ENCODE results near the gene SLC11A2. TPM values are rescaled to one million over a fixed set of nuclear protein-coding genes. Genes with fewer than 3 reads are reported as not detected.

Gene SLC11A2
- total and polyA plus RNA-seq, 9 of the 15 experiments (the other 6 are each of a cell fraction or from before 2014, with no cell fraction given) = 21.1 to 54.0 (median 32.9) TPM

- TF ChIP-seq, protein P1, sequence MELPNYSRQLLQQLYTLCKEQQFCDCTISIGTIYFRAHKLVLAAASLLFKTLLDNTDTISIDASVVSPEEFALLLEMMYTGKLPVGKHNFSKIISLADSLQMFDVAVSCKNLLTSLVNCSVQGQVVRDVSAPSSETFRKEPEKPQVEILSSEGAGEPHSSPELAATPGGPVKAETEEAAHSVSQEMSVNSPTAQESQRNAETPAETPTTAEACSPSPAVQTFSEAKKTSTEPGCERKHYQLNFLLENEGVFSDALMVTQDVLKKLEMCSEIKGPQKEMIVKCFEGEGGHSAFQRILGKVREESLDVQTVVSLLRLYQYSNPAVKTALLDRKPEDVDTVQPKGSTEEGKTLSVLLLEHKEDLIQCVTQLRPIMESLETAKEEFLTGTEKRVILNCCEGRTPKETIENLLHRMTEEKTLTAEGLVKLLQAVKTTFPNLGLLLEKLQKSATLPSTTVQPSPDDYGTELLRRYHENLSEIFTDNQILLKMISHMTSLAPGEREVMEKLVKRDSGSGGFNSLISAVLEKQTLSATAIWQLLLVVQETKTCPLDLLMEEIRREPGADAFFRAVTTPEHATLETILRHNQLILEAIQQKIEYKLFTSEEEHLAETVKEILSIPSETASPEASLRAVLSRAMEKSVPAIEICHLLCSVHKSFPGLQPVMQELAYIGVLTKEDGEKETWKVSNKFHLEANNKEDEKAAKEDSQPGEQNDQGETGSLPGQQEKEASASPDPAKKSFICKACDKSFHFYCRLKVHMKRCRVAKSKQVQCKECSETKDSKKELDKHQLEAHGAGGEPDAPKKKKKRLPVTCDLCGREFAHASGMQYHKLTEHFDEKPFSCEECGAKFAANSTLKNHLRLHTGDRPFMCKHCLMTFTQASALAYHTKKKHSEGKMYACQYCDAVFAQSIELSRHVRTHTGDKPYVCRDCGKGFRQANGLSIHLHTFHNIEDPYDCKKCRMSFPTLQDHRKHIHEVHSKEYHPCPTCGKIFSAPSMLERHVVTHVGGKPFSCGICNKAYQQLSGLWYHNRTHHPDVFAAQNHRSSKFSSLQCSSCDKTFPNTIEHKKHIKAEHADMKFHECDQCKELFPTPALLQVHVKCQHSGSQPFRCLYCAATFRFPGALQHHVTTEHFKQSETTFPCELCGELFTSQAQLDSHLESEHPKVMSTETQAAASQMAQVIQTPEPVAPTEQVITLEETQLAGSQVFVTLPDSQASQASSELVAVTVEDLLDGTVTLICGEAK (IDR thresholded peaks at IDR 0.05) = no peak
- TF ChIP-seq, protein P1 (CRISPR knock-in tag; IDR thresholded peaks at IDR 0.05) = no peak
- no peak for TF ChIP-seq SIX5 (IDR thresholded peaks at IDR 0.05; ENCODE audit: borderline replicate concordance in 1 of 2, insufficient read depth in 1 of 2, low read depth in 1 of 2, low read length in 2 of 2)
- peak; percentile 77 for TF ChIP-seq ZBTB33 (CRISPR knock-in tag; IDR thresholded peaks at IDR 0.05)
- TF ChIP-seq, protein P2, sequence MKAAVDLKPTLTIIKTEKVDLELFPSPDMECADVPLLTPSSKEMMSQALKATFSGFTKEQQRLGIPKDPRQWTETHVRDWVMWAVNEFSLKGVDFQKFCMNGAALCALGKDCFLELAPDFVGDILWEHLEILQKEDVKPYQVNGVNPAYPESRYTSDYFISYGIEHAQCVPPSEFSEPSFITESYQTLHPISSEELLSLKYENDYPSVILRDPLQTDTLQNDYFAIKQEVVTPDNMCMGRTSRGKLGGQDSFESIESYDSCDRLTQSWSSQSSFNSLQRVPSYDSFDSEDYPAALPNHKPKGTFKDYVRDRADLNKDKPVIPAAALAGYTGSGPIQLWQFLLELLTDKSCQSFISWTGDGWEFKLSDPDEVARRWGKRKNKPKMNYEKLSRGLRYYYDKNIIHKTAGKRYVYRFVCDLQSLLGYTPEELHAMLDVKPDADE (conservative IDR thresholded peaks at IDR 0.05; ENCODE audit: control insufficient read depth, low read depth, low read length) = no peak; the same call in 1 of the 2 replicates
- TF ChIP-seq TRIM28 (IDR thresholded peaks at IDR 0.05) = no peak
- TF ChIP-seq TCFL5 (CRISPR knock-in tag; conservative IDR thresholded peaks at IDR 0.05) = no peak
- no peak for TF ChIP-seq ZNF778 (CRISPR knock-in tag; IDR thresholded peaks at IDR 0.05)
- no peak for TF ChIP-seq MED1 (CRISPR knock-in tag; IDR thresholded peaks at IDR 0.05; ENCODE audit: borderline replicate concordance)
- peak; percentile 24; the same call in 1 of the 2 replicates for TF ChIP-seq ZBED1 (IDR thresholded peaks at IDR 0.05)
- TF ChIP-seq MBD2 (IDR thresholded peaks at IDR 0.05; ENCODE audit: borderline replicate concordance, low read depth) = peak; percentile 92
- TF ChIP-seq RNF2 (IDR thresholded peaks at IDR 0.05) = peak; percentile 67; the same call in 1 of the 2 replicates
- TF ChIP-seq BRF1 (IDR thresholded peaks at IDR 0.05; ENCODE audit: borderline replicate concordance, extremely low read depth, insufficient read length) = no peak
- TF ChIP-seq DNMT1 (IDR thresholded peaks at IDR 0.05) = no peak
- no peak for TF ChIP-seq HDAC6 (IDR thresholded peaks at IDR 0.05; ENCODE audit: low read depth, low read length)
- TF ChIP-seq BCOR (IDR thresholded peaks at IDR 0.05) = no peak
Measured at GRCh38 chr12:51025836-51026638, at the start of gene SLC11A2 (continued).
